Neural progenitor cell (in vitro differentiated cells): ENCODE data around the gene NFIA.

ENCODE experiments used
- EZH2phosphoT487 ChIP-seq: fragments of 200-600 bp; sonication (generic); IDR thresholded peaks from 2 replicates; pipeline ENCODE4 v1.6.1; 2017; ENCODE audit warnings: antibody characterized with exemption
- TF ChIP-seq, protein P1 (sequence below): fragments of 200-600 bp; sonication (generic); IDR thresholded peaks from 2 replicates; pipeline ENCODE4 v1.5.1; 2017; ENCODE audit warnings: antibody characterized with exemption, mild to moderate bottlenecking

DNA sequence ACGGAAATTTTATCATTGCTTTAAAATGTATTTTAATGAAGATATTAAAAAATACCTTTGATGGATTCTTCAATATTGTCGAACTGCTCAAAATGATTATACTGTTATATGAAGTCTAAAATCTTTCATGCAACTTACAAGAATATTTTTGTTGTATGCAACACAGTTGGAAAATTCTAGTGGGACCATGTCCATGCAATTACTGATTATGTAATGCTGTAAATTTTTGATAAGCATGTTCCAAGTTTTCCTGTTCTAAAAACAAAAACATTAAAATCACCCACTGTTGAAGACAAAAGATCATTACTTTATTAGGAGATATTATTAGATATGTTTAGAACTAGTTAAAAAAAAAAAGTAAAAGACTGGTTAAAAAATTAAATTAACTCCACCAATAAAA lies 132.8 kb downstream of the NFIA start:
- TF ChIP-seq, protein P1, sequence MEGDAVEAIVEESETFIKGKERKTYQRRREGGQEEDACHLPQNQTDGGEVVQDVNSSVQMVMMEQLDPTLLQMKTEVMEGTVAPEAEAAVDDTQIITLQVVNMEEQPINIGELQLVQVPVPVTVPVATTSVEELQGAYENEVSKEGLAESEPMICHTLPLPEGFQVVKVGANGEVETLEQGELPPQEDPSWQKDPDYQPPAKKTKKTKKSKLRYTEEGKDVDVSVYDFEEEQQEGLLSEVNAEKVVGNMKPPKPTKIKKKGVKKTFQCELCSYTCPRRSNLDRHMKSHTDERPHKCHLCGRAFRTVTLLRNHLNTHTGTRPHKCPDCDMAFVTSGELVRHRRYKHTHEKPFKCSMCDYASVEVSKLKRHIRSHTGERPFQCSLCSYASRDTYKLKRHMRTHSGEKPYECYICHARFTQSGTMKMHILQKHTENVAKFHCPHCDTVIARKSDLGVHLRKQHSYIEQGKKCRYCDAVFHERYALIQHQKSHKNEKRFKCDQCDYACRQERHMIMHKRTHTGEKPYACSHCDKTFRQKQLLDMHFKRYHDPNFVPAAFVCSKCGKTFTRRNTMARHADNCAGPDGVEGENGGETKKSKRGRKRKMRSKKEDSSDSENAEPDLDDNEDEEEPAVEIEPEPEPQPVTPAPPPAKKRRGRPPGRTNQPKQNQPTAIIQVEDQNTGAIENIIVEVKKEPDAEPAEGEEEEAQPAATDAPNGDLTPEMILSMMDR, result no peak
- TF ChIP-seq EZH2phosphoT487, result no peak
